GM18873 (cell line): ENCODE results near the gene DUOXA1.

ENCODE experiments used
- ATAC-seq: cut with Tn5 transposase; IDR thresholded peaks from one replicate; pipeline ENCODE4 v1.9.1; 2021; ENCODE audit warnings: mild to moderate bottlenecking, moderate library complexity, moderate number of reproducible peaks; ENCODE audit not compliant: unreplicated experiment, low FRiP score

DUOXA1 gene, protein sequence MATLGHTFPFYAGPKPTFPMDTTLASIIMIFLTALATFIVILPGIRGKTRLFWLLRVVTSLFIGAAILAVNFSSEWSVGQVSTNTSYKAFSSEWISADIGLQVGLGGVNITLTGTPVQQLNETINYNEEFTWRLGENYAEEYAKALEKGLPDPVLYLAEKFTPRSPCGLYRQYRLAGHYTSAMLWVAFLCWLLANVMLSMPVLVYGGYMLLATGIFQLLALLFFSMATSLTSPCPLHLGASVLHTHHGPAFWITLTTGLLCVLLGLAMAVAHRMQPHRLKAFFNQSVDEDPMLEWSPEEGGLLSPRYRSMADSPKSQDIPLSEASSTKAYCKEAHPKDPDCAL

DNA sequence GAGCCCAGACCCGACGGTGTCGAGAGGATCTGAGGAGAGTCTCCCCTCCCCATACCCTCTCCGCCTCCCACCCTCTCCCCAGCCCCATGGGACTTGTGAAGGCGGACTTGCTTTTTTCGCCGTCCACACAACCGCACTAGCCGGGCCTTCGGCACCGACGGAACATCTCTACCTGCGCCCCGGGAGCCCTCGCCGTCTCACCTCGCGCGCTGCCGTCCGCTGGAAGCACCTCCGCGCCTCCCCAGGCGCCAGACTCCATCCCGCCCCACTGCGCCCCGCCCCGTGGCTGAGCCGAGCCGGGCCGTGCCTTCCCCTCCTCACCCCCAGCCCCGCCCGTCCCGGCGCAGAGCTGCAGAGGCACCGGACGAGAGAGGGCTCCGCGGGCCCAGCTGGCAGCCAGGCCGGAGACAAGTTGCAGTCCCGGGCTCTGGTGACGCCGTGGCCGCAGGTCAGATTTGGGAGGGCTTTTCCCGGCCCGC is at the start of gene DUOXA1, which contains the start of gene DUOX1:
Gene DUOXA1, minus strand, starts transcription at position 229 of the 479 bp plus-strand sequence. CDS start 6,865 bp downstream, outside the sequence.
Gene DUOX1, plus strand, starts transcription at position 344 of the 479 bp plus-strand sequence. CDS start 1,973 bp downstream, outside the sequence.
- no peak for ATAC-seq

DNA sequence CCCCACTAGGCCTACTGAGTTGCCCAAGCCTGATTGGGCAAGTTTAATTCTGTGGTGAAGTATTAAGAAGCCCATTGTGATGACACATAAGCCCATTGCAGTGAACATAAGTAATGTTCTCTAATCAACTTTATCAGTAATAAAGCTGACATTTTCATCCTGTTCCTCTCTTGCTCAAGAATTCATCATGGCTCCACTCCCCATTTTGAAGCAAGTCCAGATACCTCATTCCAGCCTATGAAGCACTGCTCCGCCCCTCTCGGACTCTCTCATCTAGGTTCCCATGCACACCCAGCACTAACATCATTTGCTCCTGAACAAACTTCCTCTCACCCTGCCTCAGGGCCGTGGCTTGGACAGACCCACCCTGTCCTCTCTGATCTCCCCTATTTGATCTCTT is 47.6 kb upstream of the DUOXA1 start:
- no peak for ATAC-seq

DNA sequence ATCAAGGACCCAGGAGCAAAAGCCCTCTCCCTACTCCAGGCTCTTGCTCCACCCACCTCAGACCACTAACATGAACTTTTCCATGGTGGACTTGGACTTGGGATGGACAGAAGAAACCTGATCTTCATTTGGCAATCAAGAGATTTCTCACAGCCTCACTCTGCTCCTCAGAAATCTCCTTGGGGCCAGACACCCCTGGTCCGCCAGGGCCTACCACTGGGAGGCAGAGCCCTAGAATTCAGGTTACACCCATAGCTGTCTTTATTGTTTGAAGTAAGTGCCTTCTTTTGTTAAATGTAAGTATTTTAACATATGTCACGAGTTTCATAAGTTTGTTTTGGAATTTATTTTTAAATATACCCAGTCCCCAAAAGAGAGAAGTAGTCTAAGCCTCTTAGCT is 44.9 kb upstream of the DUOXA1 start:
- no peak for ATAC-seq

DNA sequence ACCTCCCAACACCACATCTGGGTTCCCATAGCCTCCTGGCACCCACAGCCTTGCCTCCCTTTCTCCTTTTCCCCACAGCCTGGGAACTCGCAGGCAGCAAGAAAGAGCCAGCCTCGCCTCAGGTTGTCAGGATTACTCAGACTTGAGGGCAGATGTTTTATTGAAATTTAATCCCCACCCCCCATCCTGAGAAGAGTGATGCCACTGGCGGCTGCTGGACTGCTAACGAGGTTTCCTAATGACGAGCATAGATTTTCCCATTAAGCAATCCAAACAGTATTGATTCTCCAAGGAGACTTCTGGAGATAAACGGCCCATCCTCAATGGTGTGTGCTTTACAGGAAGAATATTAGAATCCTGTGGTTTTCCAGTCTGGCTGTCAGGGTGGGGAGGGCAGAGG is 44.4 kb upstream of the DUOXA1 start:
- no peak for ATAC-seq

DNA sequence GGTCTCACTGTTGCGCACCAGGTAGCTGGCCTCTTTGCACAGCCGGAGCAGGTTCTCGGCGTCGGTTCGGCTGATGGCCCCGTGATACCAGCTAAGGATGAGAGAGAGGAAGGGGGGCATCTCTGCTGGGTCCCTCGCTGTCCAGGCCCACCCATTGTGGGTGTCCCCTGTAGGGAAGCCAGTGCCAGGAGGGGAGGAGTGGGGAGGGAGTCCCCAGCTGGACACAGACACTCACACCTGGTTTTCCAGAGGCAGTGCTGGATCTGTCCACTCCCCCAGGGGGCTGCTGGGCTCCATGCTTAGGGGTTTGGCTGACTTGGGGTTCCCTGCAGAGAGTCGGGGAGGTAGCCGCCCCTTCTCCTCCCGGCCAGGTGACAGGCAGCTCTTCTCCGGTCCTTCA is 42.2 kb upstream of the DUOXA1 start:
- no peak for ATAC-seq

DNA sequence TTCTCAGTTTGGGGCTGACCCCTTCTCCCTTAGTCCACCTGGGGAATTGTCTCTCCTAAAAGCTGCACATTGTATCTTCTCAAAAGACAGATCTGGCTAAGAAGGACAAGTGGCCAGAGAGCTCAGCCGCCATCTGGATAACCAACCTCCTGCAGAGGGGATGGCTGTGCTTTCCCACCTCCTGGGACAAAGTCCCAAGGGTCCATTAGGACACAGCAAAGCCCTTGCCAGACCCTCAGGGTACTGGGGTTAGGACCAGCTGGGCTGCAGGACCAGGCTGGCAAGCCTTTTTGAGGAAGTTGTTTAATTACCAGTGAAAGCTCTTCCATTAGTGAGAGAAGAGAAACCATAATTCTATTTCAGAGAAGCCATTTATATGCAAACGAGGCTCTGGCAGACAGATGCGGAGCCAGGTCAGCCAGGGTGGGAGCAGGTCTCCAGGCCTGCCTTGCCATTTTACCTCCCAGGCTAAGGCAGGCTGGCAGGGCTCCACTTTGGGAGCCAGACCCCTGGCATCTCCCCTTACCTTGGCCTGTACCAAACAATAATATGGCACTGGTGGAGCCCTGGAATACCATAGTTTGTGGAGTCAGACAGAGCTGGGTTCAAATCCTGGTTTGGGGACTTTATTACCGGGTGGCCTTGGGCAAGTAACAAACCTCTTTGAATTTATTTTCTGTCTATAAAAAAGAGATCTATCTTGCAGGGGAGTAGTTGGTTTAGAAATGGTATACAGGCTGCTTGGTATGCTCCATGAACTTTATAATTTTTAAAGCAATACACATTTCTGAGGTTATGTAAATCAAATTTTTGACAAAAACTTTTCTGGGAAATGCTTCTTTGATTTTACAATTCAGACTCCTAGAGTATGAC is 40.2 kb upstream of the DUOXA1 start:
- ATAC-seq: no peak

DNA sequence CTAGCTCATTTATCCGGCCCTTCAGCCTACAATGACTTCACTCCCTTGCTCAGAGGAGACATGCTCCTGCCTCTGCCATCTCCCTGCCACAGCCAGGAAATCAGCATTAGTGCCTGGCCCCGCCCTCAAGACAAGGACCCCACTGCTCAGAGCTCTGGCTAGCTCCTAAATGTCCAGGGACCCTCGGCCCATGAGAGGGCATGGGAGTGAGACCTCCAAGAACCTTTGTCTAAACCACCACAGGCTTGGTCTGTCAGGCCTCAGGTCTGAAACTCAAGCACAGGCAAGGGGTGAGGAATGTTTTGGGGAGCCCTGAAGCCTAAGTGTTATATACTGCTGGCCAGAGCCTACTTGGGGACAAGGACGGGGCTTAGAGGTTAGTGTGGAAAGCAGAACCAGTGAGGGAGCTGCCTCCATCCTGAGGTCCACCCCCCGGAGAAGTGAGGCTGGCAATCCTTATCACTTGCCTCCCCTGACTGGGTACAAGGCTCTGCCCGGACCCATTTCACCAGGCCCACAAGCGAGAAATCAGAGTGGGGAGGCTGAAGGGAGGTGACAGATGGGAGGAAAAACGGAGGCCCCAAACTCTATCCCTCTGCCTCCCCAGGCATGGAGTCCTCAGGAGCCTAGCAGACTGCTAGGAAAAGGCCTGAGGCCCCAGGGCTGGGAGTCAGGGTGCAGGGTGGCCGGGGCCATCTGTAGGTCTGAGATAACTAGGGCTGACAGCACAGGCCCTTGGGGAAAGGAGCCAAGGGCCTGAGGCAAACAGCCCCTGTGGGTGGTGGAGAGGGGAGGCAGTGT is 39.3 kb upstream of the DUOXA1 start:
- no peak for ATAC-seq

DNA sequence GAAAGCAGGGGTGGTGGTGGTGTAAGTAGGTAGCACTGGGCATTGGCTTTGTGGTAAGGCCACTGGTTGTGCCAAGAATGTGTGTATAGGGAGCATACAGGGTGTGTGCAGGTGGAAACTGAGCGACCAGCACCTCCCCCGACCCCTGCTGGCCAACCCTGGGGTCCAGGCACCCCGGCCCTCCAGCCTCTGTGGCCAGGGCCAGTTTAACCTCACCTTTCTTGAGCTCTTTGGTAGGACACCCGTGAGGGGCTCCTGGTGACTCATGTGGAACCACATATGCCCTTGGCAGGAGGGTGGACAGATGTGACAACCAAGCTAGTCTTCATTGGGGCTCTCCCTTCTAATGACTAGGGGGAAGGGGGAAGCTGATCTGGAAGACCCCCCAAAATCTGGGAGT is 38.6 kb upstream of the DUOXA1 start:
- ATAC-seq: no peak

DNA sequence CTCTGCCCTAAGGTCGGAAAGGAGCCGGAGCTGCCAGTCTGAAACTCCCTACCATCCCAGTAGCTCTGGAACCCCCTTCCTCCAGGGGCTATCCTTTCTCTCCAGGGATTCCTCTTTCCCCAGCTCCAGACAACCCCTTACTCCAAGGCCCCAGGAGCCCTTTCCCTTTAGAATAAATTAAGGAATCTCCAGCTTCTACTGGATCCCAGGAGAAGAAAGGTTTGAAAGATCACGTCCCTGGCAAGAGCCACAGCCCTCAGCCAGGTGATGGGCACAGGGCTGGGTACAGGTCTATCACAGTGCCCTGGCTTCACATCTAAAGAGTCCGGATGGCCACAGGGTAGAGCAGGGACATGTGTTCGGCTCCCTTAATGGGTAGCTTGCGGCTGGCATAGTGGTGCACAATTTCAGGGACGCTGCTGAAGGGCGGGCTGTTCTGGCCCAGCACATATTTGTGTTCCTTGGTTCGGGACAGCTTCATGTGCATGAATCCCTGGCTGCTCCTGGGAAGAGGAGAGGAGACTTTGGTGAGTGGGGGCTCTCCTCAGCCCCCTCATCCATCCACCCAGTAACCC is 38.0 kb upstream of the DUOXA1 start:
- ATAC-seq: no peak

DNA sequence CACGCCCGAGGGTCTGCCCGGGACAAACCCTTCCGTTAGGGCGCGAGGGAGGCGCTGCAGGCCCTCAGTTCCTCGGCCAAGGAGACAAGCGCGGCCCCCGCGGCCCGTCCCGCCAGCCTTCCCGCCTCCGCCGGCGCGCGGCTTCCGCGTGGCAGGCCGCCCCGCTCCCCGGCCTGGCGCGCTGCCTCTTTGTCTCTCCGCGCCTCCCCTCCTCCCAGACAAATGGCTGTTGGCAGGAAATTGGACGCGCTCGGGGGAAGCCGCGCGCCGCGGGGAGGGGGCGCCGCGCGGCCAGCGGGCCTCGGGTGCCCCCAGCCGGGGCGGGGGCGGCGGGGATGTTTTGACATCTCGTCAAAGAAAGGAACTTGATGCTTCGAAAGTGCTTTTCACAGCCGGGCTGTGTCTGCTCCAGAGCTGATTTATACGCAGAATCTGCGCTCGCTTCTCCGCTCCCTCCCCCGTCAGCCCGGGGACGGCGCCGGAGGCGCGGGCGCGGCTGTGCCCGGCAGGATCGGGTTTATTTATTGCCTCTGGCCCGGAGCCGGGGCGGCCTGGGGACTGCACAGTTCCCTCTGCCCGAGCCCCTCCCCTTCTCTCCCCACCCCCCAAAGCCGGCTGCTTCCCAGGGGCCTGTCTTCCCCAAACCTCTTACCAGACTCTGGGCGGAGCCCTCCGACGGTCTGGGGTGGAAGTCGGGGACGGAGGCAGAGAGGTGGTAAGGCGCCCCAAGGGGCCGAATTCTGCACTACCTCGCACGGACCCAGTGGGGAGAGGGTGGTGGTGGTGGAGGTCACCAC is 37.4 kb upstream of the DUOXA1 start:
- peak; percentile 77 for ATAC-seq

DNA sequence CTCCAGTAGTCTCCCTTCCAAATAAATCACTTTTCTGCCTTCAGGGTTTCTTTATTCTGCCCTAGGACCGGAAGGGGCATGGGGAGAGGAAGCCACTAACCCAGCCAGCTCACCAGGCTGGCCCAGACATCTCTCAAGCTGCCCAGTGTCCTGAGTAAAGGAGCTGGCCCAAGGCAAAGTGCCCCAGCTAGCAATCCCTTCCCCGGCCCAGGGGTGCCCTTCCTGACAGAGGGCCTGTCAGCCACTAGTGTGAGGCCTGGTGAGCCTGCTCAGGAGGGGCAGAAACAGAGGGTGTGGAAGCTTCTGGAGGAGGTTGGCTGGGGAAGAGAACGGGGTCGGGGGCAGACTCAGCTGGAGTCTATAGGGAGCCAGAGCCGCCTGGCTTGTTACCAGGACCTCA is 35.9 kb upstream of the DUOXA1 start:
- ATAC-seq: no peak

DNA sequence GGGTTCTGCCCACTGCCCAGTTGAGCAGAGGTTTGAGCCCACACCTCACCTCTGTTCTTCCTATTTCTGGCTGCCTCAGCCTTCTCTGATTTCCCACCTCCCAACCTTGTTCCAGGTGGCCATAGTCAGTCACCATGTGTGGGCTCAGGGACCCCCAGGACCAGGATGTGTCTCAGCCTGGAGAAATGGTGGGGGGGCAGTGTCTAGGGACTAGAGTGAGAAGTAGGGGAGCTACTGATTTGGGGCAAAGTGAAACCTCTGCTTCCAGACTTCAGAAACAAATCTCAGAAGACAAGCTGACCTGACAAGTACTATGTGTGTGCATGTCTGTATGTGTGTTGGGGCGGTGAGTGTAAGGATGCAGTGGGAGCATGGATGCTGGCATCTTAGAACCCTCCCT is 35.2 kb upstream of the DUOXA1 start:
- ATAC-seq: no peak

DNA sequence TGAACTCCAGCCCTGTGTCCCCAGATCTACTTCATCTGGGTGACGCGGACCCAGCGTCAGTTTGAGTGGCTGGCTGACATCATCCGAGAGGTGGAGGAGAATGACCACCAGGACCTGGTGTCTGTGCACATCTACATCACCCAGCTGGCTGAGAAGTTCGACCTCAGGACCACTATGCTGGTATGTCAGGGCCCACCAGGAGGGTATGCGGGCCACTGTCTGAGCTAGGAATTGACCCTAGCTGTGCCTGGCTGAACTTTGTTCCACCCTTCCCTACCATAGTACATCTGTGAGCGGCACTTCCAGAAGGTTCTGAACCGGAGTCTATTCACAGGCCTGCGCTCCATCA is 33.8 kb upstream of the DUOXA1 start:
- no peak for ATAC-seq

DNA sequence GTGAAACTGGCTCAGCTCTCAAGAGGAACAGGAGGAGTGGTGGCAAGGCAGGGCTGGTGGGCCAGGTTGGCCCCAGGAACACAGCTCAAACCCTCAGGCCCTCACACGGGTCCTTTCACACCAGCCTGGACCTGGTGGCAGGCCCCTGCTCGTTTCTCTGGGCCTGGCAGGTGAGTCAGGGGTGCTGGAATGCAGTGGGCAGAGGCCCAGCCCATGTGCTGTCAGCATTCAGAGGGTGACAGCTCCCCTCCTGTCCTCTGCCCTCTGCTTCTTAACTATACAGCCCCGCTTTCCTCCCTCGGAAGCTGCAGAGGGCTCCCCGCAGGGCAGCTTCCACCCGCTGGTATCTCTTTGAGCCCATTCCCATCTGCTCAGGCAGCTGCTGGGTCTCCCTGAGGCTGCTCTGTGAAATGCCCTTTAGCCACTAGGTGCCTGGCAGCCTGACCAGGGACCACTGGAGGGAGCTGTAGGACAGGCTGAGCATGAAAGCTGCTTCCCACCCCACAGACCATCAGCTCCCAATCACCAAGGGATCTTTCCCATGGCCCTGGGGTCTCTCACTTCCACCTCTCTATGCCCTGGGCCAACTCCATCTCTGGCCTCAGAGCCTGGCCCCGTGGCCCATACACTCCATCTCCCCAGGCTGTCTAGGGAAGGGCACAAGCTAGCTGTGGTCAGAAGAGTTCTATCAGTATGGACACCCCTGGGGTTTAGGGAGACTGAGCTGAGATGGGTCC is 33.3 kb upstream of the DUOXA1 start:
- no peak for ATAC-seq

DNA sequence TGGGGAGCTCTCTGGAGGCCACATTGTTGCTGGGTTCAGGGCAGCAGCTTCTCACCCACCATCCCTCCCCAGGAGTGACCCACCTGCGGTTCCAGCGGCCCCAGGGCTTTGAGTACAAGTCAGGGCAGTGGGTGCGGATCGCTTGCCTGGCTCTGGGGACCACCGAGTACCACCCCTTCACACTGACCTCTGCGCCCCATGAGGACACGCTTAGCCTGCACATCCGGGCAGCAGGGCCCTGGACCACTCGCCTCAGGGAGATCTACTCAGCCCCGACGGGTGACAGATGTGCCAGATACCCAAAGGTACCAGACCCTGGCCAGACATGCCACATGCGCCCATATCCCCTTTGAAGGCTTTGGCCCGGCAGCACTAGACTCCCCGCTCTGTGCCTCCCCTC is 32.0 kb upstream of the DUOXA1 start:
- ATAC-seq: no peak

DNA sequence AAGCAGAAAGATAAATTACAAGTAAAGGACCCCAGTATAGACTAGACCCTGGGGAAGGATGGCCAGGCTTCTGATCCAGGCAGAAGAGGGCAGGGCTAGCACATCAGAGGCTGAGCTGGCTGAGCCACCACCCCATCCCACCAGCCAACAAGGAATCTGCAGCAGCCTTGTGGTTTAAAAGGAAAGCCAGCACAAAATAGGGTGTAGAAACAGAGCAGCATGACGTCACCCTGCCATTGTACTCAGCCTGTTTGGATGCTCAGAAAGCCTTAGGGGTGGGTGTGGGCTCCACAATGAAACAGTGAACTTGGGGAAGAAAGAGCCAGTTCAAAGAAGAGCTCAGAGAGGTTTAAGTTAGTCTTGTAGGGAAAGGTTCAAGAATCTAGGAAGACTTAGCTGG is 28.3 kb upstream of the DUOXA1 start:
- ATAC-seq: no peak

DNA sequence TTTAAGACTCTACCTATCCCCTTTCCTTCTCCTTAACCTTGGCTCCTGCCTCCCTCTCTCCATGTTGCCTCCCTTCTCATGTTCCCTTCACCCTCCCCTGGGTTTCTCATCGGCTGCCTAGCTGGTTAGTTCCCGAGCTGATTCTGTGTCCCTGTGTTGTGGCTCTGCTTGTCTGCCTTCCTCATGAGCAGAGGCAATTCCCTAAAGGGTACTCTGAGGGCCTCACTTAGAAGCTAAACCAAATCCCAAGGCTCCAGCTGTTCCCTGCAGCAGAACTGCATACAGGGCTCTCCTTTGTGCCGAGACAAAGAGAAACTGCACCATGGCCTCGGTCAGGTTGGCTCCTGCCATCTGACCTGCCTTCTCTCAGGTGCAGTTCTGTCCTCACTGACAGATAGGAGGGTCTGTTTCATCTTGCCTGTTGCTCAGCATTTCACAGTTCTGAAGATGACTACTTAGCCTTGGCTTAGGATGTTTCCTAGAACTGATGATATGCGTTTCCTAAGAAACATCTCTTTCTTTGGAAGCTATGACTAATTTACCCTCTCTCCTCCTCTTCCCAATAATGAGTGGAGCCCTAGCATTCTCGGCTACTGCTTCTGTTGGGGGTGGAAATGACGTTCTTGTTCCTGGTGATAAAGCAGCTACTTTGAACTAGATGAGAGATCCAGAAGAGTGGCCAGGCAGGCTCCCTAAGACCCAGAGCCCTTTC is 27.2 kb upstream of the DUOXA1 start:
- no peak for ATAC-seq

DNA sequence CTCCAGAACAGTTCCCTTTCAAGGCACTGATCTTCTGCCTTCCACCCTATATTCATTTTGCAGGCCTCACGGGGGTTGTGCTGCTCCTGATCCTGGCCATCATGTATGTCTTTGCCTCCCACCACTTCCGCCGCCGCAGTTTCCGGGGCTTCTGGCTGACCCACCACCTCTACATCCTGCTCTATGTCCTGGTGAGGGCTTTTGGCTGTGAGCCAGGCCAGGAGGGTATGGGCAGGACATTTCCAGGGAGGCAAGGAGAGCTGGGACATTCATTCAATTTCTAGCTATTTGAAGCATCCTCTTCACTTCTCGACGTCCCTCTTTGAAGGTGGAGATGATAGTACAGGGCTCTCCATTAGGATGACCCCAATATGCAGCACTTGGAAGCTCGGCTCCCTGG is 26.1 kb upstream of the DUOXA1 start:
- ATAC-seq: no peak
